Tibial nerve (tissue), 4 donors: ENCODE data around the gene STK33.

ENCODE experiments used
- EP300 ChIP-seq, 2 donors: sonication (generic); formaldehyde crosslinking; IDR thresholded peaks; one replicate each; pipeline ENCODE4 v1.6.1; 2017; ENCODE audit warnings: antibody characterized with exemption in 2 of 2, mild to moderate bottlenecking in 1 of 2
- POLR2A ChIP-seq, 2 donors: fragments of 450-650 bp; IDR thresholded peaks; one replicate each; pipeline ENCODE4 v1.6.1; 2017; ENCODE audit warnings: antibody characterized with exemption in 2 of 2, mild to moderate bottlenecking in 2 of 2, moderate library complexity in 2 of 2
- TF ChIP-seq, protein P1 (sequence below), 5 experiments: fragments of 200-600 bp in 3 of 5; fragments of 450-650 bp in 2 of 5; sonication (generic) in 3 of 5; IDR thresholded peaks; one replicate each; pipeline ENCODE4 v1.5.1; 2016 to 2019; ENCODE audit warnings: antibody characterized with exemption in 5 of 5, mild to moderate bottlenecking in 3 of 5, moderate library complexity in 2 of 5

DNA sequence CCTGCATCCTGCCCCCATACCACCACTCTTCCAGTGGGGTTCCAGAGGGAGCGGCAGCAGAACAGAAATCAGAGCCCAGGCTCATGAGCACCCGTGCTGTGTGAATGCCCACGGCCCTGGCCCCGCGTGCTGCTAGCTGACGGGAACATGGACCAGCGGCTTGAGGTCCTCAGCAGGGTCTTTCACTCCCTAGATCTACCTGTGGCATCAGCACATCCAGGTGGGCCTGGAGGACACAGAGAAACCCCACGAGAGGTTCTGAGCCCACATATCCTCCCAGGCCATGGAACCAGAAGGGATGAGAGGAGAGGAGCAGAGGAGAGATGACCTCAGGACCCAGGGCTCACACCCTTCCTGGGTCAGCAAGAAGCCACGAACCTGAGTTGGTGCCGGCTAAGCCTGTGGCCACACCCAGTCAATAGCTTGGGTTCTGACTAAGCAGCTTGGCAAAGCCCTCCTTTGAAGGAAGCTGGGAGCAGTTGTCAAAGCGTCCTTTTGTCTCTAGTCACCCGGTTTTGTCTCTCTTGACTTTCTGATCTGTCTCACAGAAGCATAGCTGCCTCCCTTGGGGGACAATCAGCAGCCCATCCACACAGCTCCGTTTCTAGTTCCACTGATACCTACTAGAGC is 241.0 kb downstream of the STK33 start:
- no peak for TF ChIP-seq POLR2A (IDR thresholded peaks at IDR 0.05)
- TF ChIP-seq, protein P1, sequence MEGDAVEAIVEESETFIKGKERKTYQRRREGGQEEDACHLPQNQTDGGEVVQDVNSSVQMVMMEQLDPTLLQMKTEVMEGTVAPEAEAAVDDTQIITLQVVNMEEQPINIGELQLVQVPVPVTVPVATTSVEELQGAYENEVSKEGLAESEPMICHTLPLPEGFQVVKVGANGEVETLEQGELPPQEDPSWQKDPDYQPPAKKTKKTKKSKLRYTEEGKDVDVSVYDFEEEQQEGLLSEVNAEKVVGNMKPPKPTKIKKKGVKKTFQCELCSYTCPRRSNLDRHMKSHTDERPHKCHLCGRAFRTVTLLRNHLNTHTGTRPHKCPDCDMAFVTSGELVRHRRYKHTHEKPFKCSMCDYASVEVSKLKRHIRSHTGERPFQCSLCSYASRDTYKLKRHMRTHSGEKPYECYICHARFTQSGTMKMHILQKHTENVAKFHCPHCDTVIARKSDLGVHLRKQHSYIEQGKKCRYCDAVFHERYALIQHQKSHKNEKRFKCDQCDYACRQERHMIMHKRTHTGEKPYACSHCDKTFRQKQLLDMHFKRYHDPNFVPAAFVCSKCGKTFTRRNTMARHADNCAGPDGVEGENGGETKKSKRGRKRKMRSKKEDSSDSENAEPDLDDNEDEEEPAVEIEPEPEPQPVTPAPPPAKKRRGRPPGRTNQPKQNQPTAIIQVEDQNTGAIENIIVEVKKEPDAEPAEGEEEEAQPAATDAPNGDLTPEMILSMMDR (IDR thresholded peaks at IDR 0.05), result no peak
- no peak for TF ChIP-seq EP300 (IDR thresholded peaks at IDR 0.05)
